CD14-positive monocyte (primary cell): Measurements from ENCODE around the gene FOXK2. TPM values are rescaled to one million over a fixed set of nuclear protein-coding genes. Genes with fewer than 3 reads are reported as not detected.

Experiments
- DNase-seq, 3 donors: peaks; one replicate each; pipeline ENCODE4 v3.0.0-alpha.2; 2011 to 2022
- H2AFZ ChIP-seq: 2 replicates; pipeline ENCODE4 v1.6.0; 2012; ENCODE audit warnings: mild to moderate bottlenecking, low read depth, low read length, inconsistent platforms; ENCODE audit not compliant: insufficient read depth, poor library complexity, severe bottlenecking
- H3K27ac ChIP-seq, 2 donors: 1 replicate in 1 of 2; 2 replicates in 1 of 2; pipeline ENCODE4 v1.5.1; 2012 to 2013; ENCODE audit warnings: low read length in 2 of 2, control low read depth in 1 of 2, inconsistent platforms in 1 of 2, low read depth in 1 of 2, mild to moderate bottlenecking in 1 of 2
- H3K27me3 ChIP-seq, 2 donors: one replicate each; pipeline versions ENCODE4 v1.6.0 to v1.6.1; 2011 to 2013; ENCODE audit warnings: low read length in 2 of 2; ENCODE audit not compliant: control insufficient read depth in 2 of 2, insufficient read depth in 2 of 2
- H3K36me3 ChIP-seq, 2 donors: replicated peaks in 1 of 2; 1 replicate in 1 of 2; 2 replicates in 1 of 2; pipeline versions ENCODE4 v1.5.1 to v1.6.1; 2012 to 2013; ENCODE audit warnings: low read length in 2 of 2, control low read depth in 1 of 2, inconsistent platforms in 1 of 2, mild to moderate bottlenecking in 1 of 2; ENCODE audit not compliant: insufficient read depth in 2 of 2, control insufficient read depth in 1 of 2
- H3K4me1 ChIP-seq, 2 donors: 1 replicate in 1 of 2; 2 replicates in 1 of 2; pipeline versions ENCODE4 v1.5.1 to v1.6.1; 2012 to 2013; ENCODE audit warnings: low read length in 2 of 2, control low read depth in 1 of 2, inconsistent platforms in 1 of 2, mild to moderate bottlenecking in 1 of 2, moderate library complexity in 1 of 2; ENCODE audit not compliant: insufficient read depth in 2 of 2, control insufficient read depth in 1 of 2
- H3K4me2 ChIP-seq: replicated peaks from 2 replicates; pipeline ENCODE3; 2012; ENCODE audit warnings: low read length, moderate library complexity, mild to moderate bottlenecking; ENCODE audit not compliant: poor library complexity, severe bottlenecking; ENCODE audit errors: extremely low read depth
- H3K4me3 ChIP-seq, 3 experiments: fragments of 200-600 bp in 1 of 3; sonication (generic) in 1 of 3; replicated peaks in 1 of 3; 1 replicate in 2 of 3; 2 replicates in 1 of 3; pipeline ENCODE4 v1.5.1; 2011 to 2013; ENCODE audit warnings: low read length in 3 of 3, mild to moderate bottlenecking in 3 of 3, control low read depth in 2 of 3, low read depth in 2 of 3, inconsistent platforms in 1 of 3, moderate library complexity in 1 of 3
- H3K79me2 ChIP-seq: 2 replicates; pipeline ENCODE4 v1.6.0; 2012; ENCODE audit warnings: mild to moderate bottlenecking, control low read depth, inconsistent platforms, low read length, moderate library complexity; ENCODE audit not compliant: insufficient read depth
- H3K9ac ChIP-seq: 2 replicates; pipeline ENCODE4 v1.6.0; 2017; ENCODE audit warnings: low read length, mild to moderate bottlenecking; ENCODE audit not compliant: insufficient read depth, poor library complexity, severe bottlenecking
- H3K9me3 ChIP-seq, 2 donors: replicated peaks in 1 of 2; 1 replicate in 1 of 2; 2 replicates in 1 of 2; pipeline versions ENCODE4 v1.5.1 to v1.6.1; 2012 to 2013; ENCODE audit warnings: low read length in 2 of 2, control low read depth in 1 of 2; ENCODE audit not compliant: control insufficient read depth in 1 of 2, insufficient read depth in 1 of 2
- H4K20me1 ChIP-seq: 2 replicates; pipeline ENCODE4 v1.6.0; 2012; ENCODE audit warnings: mild to moderate bottlenecking, low read length, control low read depth, moderate library complexity; ENCODE audit not compliant: insufficient read depth
- H3K27ac Mint-ChIP-seq, 7 donors: one replicate each; pipeline ENCODE4 v1.8.0; 2020; ENCODE audit warnings: mild to moderate bottlenecking in 7 of 7, mixed read lengths in 7 of 7, moderate library complexity in 6 of 7, inconsistent platforms in 2 of 7
- H3K27me3 Mint-ChIP-seq, 3 donors: one replicate each; pipeline ENCODE4 v1.8.0; 2021 to 2022; ENCODE audit warnings: low read depth in 3 of 3, mild to moderate bottlenecking in 3 of 3, mixed read lengths in 3 of 3, moderate library complexity in 3 of 3, inconsistent platforms in 1 of 3
- H3K36me3 Mint-ChIP-seq, 2 donors: one replicate each; pipeline ENCODE4 v1.8.0; 2020; ENCODE audit warnings: mixed read lengths in 2 of 2, inconsistent platforms in 1 of 2, mild to moderate bottlenecking in 1 of 2
- H3K4me1 Mint-ChIP-seq: one replicate; pipeline ENCODE4 v1.8.0; 2020; ENCODE audit warnings: mild to moderate bottlenecking, mixed read lengths
- H3K4me3 Mint-ChIP-seq, 2 donors: one replicate each; pipeline ENCODE4 v1.8.0; 2020; ENCODE audit warnings: mild to moderate bottlenecking in 2 of 2, mixed read lengths in 2 of 2, moderate library complexity in 1 of 2
- H3K9me3 Mint-ChIP-seq, 7 donors: one replicate each; pipeline ENCODE4 v1.8.0; 2020 to 2022; ENCODE audit warnings: mixed read lengths in 7 of 7, mild to moderate bottlenecking in 6 of 7, moderate library complexity in 6 of 7, inconsistent platforms in 2 of 7
- WGBS: methylation state at CpG from one replicate; pipeline ENCODE4 v1.1.5; 2013; ENCODE audit warnings: missing lambda C conversion rate; ENCODE audit not compliant: insufficient coverage; 5-methylcytosine and 5-hydroxymethylcytosine counted together
- intact Hi-C, 2 donors: fragments of 100-400 bp; cut with micrococcal nuclease; formaldehyde crosslinking; loops; one replicate each; pipeline versions ENCODE4 v1.15.0 to v1.15.1; 2023
- polyA plus RNA-seq, 3 donors: library from polyadenylated mRNA; depleted of rRNA in 1 of 3; unstranded in 2 of 3; stranded (reverse) in 1 of 3; fragments of 300-500 nt in 2 of 3; fragments of >200 nt in 1 of 3; fragmentation: Illumina TruSeq in 2 of 3; gene quantifications; 1 replicate in 2 of 3; 2 replicates in 1 of 3; pipeline ENCODE4 v1.2.3, GENCODE V29; 2012 to 2021
- TF ChIP-seq, protein P1 (sequence below): fragments of 200-600 bp; IDR thresholded peaks from one replicate; pipeline ENCODE4 v1.8.0; 2022; ENCODE audit warnings: antibody characterized with exemption, mild to moderate bottlenecking

The FOXK2 gene
- polyA plus RNA-seq, 3 donors = 3.5 to 18.4 (median 4.7) TPM

- H3K79me2 ChIP-seq = peaks cover 100% of the 10 kb centered on the region
- H3K4me2 ChIP-seq = no peak overlapping the region
- H3K9me3 ChIP-seq = no peaks in the 10 kb centered on the region
- TF ChIP-seq, protein P1, sequence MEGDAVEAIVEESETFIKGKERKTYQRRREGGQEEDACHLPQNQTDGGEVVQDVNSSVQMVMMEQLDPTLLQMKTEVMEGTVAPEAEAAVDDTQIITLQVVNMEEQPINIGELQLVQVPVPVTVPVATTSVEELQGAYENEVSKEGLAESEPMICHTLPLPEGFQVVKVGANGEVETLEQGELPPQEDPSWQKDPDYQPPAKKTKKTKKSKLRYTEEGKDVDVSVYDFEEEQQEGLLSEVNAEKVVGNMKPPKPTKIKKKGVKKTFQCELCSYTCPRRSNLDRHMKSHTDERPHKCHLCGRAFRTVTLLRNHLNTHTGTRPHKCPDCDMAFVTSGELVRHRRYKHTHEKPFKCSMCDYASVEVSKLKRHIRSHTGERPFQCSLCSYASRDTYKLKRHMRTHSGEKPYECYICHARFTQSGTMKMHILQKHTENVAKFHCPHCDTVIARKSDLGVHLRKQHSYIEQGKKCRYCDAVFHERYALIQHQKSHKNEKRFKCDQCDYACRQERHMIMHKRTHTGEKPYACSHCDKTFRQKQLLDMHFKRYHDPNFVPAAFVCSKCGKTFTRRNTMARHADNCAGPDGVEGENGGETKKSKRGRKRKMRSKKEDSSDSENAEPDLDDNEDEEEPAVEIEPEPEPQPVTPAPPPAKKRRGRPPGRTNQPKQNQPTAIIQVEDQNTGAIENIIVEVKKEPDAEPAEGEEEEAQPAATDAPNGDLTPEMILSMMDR = no peak
- Mint-ChIP-seq H3K4me3 (no peak overlapping the region), H3K4me1 (peaks cover 23% of the 10 kb centered on the region), H3K27ac (peak overlapping the region in 1 of 7 donors; percentile 10), H3K9me3 (no peaks in the 10 kb centered on the region), H3K27me3 (no peaks in the 10 kb centered on the region), H3K36me3 (peaks cover 4 to 7% of the 10 kb centered on the region in 2 donors)
- H4K20me1 ChIP-seq = peaks cover 99% of the 10 kb centered on the region
- H3K4me1 ChIP-seq = peaks cover 6 to 13% of the 10 kb centered on the region in 2 donors
- H3K9ac ChIP-seq = no peak overlapping the region
- no peaks in the 10 kb centered on the region for H3K27me3 ChIP-seq
- H3K4me3 ChIP-seq = no peak overlapping the region
- no peak overlapping the region for H2AFZ ChIP-seq
- DNase-seq = no peak
- no peak overlapping the region for H3K27ac ChIP-seq
- WGBS = 71% methylated on average over 5 of the region's 9 CpGs
- intact Hi-C loops = no loop called here
- no peaks in the 10 kb centered on the region for H3K36me3 ChIP-seq
These were observed 10.4 kb downstream of the FOXK2 start for GRCh38 chr17:82529914-82530300.

DNA sequence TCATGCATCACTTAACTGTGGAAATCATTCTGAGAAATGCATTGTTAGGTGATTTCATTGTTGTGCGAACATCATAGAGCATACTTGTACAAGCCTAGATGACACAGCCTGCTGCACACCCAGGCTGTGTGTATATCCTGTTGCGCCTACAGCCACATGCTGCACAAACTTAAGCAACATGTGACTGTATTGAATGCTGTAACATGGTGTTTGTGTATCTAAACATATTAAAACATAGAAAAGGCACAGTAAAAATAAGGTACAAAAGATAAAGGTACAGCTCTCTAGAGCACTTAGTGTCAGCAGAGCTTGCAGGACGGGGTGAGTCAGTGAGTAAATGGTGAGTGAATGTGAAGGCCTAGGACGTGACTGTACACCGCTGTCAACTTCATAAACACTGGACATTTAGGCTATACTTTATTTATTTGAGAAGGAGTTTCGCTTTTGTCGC lies 11.9 kb downstream of the FOXK2 start:
- H3K9ac ChIP-seq = no peak overlapping the region
- H3K9me3 Mint-ChIP-seq = no peaks in the 10 kb centered on the region
- H4K20me1 ChIP-seq = peaks cover 99% of the 10 kb centered on the region
- peaks cover 100% of the 10 kb centered on the region for H3K79me2 ChIP-seq
- peaks cover 0 to 7% of the 10 kb centered on the region in 2 donors for H3K36me3 Mint-ChIP-seq
- peak overlapping the region in 1 of 2 donors; percentile 58 for H3K27ac ChIP-seq
- intact Hi-C loops = no loop called here
- H3K9me3 ChIP-seq = no peaks in the 10 kb centered on the region
- H3K27ac Mint-ChIP-seq = peak overlapping the region in 4 of 7 donors; percentile 20 to 80 (median 54)
- H3K4me3 Mint-ChIP-seq = no peak overlapping the region
- no peak overlapping the region for H2AFZ ChIP-seq
- H3K4me2 ChIP-seq = no peak overlapping the region
- peaks cover 37% of the 10 kb centered on the region for H3K4me1 Mint-ChIP-seq
- peaks cover 9 to 27% of the 10 kb centered on the region in 2 donors for H3K4me1 ChIP-seq
- TF ChIP-seq, protein P1 = no peak
- no peaks in the 10 kb centered on the region for H3K27me3 ChIP-seq
- H3K36me3 ChIP-seq = no peaks in the 10 kb centered on the region
- no peak for DNase-seq
- 90% methylated on average over 2 of the region's 7 CpGs for WGBS
- no peak overlapping the region for H3K4me3 ChIP-seq
- H3K27me3 Mint-ChIP-seq = no peaks in the 10 kb centered on the region
